GM10266 (cell line): Measurements from ENCODE around the gene STX5.
"Not testable (repeated sequence)": the region's sequence is repeated elsewhere in the genome, so short reads cannot be mapped to it uniquely, and the experiment has no call there.

Experiments
- DNase-seq: peaks from one replicate; pipeline ENCODE4 v3.0.0; 2012; ENCODE audit errors: extremely low spot score
- CTCF ChIP-seq: IDR thresholded peaks from 2 replicates; pipeline ENCODE4 v1.5.1; 2012; ENCODE audit warnings: mild to moderate bottlenecking, low read depth; ENCODE audit not compliant: control insufficient read depth, insufficient read depth; ENCODE audit errors: missing control alignments

The STX5 gene

GRCh38 chr11:62770778-62771143 is 61.1 kb downstream of the STX5 start:
- DNase-seq = no peak
- TF ChIP-seq CTCF = no peak

DNA sequence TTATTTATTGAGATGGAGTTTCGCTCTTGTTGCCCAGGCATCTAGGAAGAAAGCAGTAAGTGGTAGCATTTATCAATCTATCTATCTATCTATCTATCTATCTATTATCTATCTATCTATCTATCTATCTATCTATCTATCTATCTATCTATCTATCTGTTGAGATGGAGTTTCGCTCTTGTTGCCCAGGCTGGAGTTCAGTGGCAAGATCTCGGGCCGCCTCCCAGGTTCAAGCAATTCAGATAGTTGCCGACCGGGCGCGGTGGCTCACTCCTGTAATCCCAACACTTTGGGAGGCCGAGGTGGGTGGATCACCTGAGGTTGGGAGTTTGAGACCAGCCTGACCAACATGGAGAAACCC is 71.0 kb downstream of the STX5 start:
- DNase-seq = not testable (repeated sequence)

- DNase-seq = no peak
- no peak for TF ChIP-seq CTCF
These were observed 73.7 kb downstream of the STX5 start for GRCh38 chr11:62757846-62758788.
